Ishikawa (cell line): ENCODE results near the gene ITPR1.

Source experiments
- CEBPB ChIP-seq: IDR thresholded peaks from 2 replicates; pipeline ENCODE4 v1.6.1; 2012
- CREB1 ChIP-seq: IDR thresholded peaks from 2 replicates; pipeline ENCODE4 v1.6.1; 2012; ENCODE audit warnings: low read depth
- EGR1 ChIP-seq: IDR thresholded peaks from 2 replicates; pipeline ENCODE4 v1.6.1; 2012
- EP300 ChIP-seq: IDR thresholded peaks from 2 replicates; pipeline ENCODE4 v1.6.1; 2012; ENCODE audit warnings: borderline replicate concordance
- FOXM1 ChIP-seq: IDR thresholded peaks from 2 replicates; pipeline ENCODE4 v1.6.1; 2012; ENCODE audit warnings: low read depth, borderline replicate concordance
- NFIC ChIP-seq: IDR thresholded peaks from 2 replicates; pipeline ENCODE4 v1.6.1; 2012
- RAD21 ChIP-seq: IDR thresholded peaks from 2 replicates; pipeline ENCODE4 v1.6.1; 2012; ENCODE audit warnings: low read depth
- REST ChIP-seq: IDR thresholded peaks from 2 replicates; pipeline ENCODE4 v1.6.1; 2012; ENCODE audit warnings: low read depth, mild to moderate bottlenecking
- TAF1 ChIP-seq: IDR thresholded peaks from 2 replicates; pipeline ENCODE4 v1.6.1; 2012; ENCODE audit warnings: low read depth, mild to moderate bottlenecking
- TCF12 ChIP-seq: IDR thresholded peaks from 2 replicates; pipeline ENCODE4 v1.6.1; 2012; ENCODE audit warnings: low read depth
- TEAD4 ChIP-seq: IDR thresholded peaks from 2 replicates; pipeline ENCODE4 v1.6.1; 2012
- YY1 ChIP-seq: IDR thresholded peaks from 2 replicates; pipeline ENCODE4 v1.6.1; 2012; ENCODE audit warnings: low read depth
- ZBTB7A ChIP-seq: IDR thresholded peaks from 2 replicates; pipeline ENCODE4 v1.6.1; 2012; ENCODE audit warnings: low read depth
- TF ChIP-seq, protein P1 (sequence below): IDR thresholded peaks from 2 replicates; pipeline ENCODE4 v1.6.1; 2012
- TF ChIP-seq, protein P2 (sequence below): IDR thresholded peaks from 2 replicates; pipeline ENCODE4 v1.6.1; 2012

ITPR1 gene

GRCh38 chr3:4591669-4592068, 98.5 kb downstream of the ITPR1 start:
- TF ChIP-seq YY1 (no peak), TCF12 (no peak), EP300 (no peak), EGR1 (no peak)

DNA sequence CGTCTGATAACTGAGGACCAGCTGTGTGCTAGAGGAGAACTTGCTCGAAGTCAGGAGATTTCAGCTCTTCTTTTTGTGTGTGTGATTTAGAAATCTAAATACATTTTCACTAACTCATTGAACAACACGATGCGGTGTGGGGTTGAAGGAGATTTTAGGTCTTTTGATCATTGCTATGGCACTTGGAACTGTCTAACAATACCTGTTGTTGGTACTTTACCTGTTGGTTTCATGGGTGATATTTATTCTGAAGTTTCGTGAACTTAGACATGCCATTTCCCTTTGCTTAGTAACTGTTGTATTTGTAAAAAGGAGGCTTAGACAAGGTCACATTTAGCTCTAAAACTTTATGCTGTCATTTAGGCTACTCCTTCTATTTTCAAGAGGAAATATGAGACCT, 99.9 kb downstream of the ITPR1 start:
- no peak for TF ChIP-seq FOXM1
- no peak for TF ChIP-seq ZBTB7A

- TF ChIP-seq, protein P1, sequence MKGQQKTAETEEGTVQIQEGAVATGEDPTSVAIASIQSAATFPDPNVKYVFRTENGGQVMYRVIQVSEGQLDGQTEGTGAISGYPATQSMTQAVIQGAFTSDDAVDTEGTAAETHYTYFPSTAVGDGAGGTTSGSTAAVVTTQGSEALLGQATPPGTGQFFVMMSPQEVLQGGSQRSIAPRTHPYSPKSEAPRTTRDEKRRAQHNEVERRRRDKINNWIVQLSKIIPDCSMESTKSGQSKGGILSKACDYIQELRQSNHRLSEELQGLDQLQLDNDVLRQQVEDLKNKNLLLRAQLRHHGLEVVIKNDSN: no peak
- TF ChIP-seq EP300 (no peak), ZBTB7A (no peak), CREB1 (no peak), REST (no peak), TEAD4 (no peak), RAD21 (no peak), YY1 (no peak), CEBPB (no peak), FOXM1 (no peak), EGR1 (no peak), TCF12 (no peak), NFIC (no peak), TAF1 (no peak)
- TF ChIP-seq, protein P2, sequence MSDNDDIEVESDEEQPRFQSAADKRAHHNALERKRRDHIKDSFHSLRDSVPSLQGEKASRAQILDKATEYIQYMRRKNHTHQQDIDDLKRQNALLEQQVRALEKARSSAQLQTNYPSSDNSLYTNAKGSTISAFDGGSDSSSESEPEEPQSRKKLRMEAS: no peak
Observed at GRCh38 chr3:4595710-4596113, 102.6 kb downstream of the ITPR1 start.

DNA sequence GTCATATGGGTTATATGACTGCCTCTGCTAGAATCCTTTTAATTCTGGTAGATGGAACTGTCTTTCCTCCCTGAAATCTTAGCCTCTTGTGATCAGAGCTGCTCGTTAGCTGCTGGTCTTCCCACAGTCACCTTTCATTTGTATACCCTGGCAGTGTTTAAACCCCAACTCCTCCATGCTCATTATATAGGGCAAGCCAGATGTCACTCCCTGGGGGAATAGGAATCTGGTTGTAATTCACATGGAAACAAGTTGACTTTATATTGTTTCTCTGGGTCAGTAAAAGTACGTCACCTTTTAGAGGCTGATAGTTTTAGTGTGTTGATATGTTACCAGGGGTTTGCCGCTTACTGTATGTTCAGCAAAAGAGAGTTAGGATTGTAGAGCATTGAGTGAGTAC, 103.5 kb downstream of the ITPR1 start:
- TF ChIP-seq CREB1 (no peak), TEAD4 (no peak), YY1 (no peak), TAF1 (no peak), REST (no peak), EGR1 (no peak)
- TF ChIP-seq, protein P1: no peak
- TF ChIP-seq, protein P2: no peak

GRCh38 chr3:4597208-4597985, 104.2 kb downstream of the ITPR1 start:
- no peak for TF ChIP-seq NFIC
- TF ChIP-seq YY1: no peak
- no peak for TF ChIP-seq TAF1
- no peak for TF ChIP-seq TCF12
- no peak for TF ChIP-seq RAD21
- TF ChIP-seq REST: no peak
- TF ChIP-seq, protein P1: no peak
- TF ChIP-seq FOXM1: no peak
- no peak for TF ChIP-seq EP300
- no peak for TF ChIP-seq EGR1
- TF ChIP-seq, protein P2: no peak
- no peak for TF ChIP-seq CREB1
- no peak for TF ChIP-seq CEBPB
- TF ChIP-seq TEAD4: no peak
